HG03354 (cell line): ENCODE data around the gene WFDC1.

Experiments used
- ATAC-seq: cut with Tn5 transposase; IDR thresholded peaks from one replicate; pipeline ENCODE4 v1.9.1; 2021; ENCODE audit warnings: mild to moderate bottlenecking; ENCODE audit not compliant: unreplicated experiment, poor library complexity, severe bottlenecking

Gene WFDC1

GRCh38 chr16:84298376-84298899 lies 3.8 kb downstream of the WFDC1 start:
- no peak for ATAC-seq

DNA sequence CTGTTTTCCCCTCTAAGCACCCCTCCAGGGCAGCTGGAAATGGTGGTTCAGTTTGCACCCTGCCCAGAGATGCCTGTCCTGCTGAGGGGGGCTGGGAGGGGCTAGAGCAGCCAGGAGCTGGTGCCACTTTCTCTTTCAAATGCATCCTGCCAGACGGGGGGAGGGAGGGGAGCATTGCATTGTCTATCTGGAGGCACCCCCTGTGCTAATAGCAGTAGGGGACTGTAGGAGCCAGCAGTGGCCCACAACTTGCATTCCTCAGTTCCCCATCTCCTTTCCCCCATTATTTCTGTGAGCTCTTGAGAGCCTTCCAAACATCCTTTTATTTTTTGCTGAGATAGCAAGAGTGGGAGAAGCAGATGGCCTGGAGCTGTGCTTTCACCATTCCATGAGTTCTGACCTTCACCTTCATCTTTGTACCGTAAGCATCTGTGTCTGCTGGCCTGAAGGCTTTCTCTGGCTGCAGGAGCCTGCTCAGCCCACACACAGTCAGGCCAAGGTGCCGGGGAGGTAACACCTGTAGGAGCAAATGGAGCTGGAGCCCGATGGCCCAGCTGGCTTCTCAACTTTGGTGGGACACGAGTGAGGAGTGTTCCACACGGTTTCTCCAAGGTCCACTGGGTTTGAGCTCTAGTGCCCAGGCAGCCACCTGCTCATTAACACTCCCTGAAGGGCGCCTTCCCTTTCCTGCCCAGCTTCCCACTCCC lies 5.2 kb downstream of the WFDC1 start:
- ATAC-seq: no peak

DNA sequence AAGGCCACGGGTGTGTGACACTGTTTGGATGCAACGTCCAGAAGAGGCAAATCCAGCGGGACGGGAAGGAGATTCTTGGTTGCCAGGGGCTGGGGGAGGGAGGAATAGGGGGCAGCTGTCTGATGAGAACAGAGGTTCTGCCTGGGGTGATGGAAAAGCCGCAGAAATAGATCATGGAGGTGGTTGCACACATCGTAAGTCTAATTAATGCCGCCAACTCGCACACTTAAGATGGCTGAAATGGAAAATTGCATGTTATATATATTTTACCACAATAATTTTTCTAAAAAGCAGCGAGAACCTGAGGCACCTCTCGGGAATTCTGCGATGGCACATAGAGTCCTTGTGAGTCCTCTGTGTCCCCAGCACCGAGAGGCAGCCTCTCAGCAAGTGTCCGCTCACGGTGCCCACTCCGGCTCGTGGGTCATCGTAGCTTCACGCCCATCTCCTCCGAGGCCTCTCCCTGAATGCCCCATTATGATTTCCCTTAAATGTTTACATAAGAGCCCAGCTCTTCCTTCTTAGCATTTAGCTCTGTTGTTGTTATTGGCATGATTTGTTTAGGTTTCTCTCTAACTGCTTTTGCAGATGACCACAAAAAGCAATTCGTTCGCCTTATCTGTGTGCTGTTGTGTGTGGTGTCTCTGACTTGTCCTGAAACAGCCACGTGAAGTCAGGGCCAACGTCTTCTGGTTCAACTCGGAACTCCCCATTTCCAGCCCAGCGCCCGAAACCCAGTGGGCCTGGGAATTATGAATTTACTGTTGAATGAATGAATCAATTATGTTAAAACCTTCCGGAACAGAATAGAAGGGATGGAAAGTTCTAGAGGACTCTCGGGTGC lies 7.7 kb downstream of the WFDC1 start:
- ATAC-seq: no peak

DNA sequence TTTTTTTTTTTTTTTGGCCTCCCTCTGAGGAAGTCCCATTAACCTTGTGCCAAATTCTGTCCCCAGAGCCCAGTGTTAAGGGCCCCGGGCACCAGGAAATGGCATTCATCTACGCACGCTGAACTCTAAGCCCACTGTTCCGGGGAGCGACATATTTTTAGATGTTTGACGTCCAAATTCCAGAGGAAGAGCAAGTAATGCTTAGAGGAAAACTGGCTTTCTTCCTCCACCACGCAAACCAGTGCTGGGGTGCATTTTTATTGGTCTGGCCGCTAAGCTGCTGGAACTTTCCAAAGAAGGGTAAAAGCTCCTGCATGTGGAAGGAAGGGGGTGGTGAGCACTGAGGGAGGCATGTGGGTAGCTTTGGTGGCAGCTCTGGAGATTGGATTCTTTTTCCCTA lies 8.3 kb downstream of the WFDC1 start:
- ATAC-seq: no peak

DNA sequence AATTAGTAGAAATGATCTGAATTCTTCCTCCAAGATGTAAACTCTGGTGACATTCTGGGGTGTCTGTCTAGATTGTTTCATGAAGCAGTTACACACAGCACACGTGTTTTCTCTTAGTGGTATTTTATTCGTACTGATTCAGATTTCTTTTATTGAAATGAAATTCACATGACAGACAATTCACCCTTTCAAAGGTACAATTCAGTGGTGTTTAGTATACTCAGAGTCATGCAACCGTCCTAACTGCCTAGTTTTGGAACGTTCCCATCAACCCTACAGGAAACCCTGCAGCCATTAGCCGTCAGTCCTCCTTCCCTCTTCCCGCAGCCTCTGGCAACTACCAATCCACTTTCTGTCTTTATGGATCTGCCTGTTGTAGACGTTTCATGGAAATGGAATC lies 8.8 kb downstream of the WFDC1 start:
- no peak for ATAC-seq

GRCh38 chr16:84306564-84306963 lies 11.9 kb downstream of the WFDC1 start:
- no peak for ATAC-seq

- no peak for ATAC-seq
Measured at GRCh38 chr16:84307209-84307954, 12.7 kb downstream of the WFDC1 start.

GRCh38 chr16:84308120-84308519 lies 13.4 kb downstream of the WFDC1 start:
- ATAC-seq: no peak

GRCh38 chr16:84310642-84311041 lies 16.0 kb downstream of the WFDC1 start:
- ATAC-seq: no peak

DNA sequence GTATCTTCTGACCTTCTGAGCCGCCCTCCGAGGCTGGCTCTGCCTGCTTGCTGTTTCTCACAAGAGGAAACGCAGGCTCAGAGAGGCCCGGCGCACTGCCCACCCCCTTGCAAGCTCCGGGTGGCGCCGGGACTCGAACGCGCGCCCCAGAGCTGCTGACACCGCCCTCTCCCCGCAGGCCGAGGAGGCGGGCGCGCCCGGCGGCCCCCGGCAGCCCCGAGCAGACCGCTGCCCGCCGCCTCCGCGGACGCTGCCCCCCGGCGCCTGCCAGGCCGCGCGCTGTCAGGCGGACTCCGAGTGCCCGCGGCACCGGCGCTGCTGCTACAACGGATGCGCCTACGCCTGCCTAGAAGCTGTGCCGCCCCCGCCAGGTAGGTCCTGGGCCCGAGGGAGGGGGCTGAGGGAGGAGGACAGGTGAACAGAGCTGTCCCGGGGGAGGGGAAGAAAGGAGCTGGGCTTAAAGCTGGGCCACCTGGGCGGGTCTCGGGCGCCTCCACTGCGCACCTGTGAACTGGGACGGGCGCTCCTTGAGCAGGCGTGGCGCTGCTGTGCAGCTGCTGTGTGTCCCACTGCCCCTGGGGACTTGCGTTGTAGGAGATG lies 18.2 kb downstream of the WFDC1 start:
- ATAC-seq: no peak

- no peak for ATAC-seq
Measured at GRCh38 chr16:84313921-84314320, 19.2 kb downstream of the WFDC1 start.

- no peak for ATAC-seq
Measured at GRCh38 chr16:84314373-84314772, 19.7 kb downstream of the WFDC1 start.

DNA sequence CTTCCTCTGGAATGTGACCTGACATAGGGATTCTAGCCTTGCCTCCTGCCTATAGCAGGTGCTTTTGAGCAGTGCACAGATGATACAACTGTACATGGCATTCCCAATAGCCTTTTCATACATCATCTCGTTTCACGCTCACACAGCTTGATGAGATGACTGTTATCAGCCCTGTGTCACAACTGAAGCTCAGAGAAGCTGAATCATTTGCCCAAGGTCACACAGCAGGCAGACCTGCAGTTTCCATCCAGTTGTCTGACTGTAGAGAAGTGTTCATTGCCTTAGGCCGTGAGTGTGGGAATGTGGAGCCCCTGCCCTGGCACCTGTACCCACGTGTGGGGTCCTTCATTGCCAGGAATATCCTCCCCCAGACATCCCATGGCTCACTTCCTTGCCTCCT lies 20.1 kb downstream of the WFDC1 start:
- no peak for ATAC-seq

DNA sequence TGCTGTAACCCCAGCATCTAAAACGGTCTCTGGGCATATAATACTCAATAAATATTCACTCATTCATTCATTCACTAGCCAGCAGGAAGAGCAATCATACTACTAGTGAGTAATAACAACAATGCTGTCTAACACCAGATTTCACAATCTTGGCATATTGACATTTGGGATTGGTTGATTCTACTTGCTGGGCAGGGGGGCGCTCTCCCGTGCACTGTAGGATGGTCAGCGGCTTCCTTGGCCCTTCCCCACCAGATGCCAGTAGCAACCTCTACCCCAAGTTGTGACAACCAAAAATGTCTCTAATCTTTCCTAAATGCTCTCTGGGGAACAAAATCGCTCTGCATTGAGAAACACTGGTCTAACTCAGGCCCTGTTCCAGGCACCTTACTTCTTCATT lies 20.7 kb downstream of the WFDC1 start:
- no peak for ATAC-seq

GRCh38 chr16:84318091-84318975 lies 23.7 kb downstream of the WFDC1 start:
- ATAC-seq: no peak

GRCh38 chr16:84319146-84319760 lies 24.6 kb downstream of the WFDC1 start:
- ATAC-seq: no peak

- ATAC-seq: no peak
Measured at GRCh38 chr16:84320511-84320910, 25.8 kb downstream of the WFDC1 start.

- no peak for ATAC-seq
Measured at GRCh38 chr16:84321932-84322331, 27.3 kb downstream of the WFDC1 start.

- no peak for ATAC-seq
Measured at GRCh38 chr16:84322749-84323148, 28.1 kb downstream of the WFDC1 start.
